Measurements from ENCODE around the gene RPS18.

DNA sequence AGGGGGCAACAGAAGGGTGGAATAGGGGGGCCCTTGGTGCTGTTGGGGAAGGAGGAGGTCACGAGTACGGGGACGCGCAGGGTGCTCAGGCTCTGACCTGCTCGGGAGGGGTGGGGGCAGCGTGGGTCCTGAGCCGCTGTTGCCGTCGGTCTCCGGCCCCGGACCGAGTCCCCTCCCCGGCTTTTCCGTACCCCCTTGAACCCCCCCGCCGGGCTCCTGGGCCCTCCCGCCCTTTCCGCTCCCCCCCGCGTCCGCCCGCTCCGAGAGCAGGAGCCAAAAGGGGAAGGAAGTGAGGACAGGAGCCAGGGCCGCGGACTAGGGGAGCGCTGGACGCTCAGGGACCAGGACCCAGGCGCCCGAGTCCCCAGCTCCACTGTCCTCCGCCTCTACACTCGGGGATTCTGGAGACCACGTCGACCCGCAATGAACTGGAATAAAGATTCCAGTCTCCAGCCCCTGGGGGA is 26.9 kb downstream of the RPS18 start, which contains the start of gene RGL2:
- TF ChIP-seq, protein P1, sequence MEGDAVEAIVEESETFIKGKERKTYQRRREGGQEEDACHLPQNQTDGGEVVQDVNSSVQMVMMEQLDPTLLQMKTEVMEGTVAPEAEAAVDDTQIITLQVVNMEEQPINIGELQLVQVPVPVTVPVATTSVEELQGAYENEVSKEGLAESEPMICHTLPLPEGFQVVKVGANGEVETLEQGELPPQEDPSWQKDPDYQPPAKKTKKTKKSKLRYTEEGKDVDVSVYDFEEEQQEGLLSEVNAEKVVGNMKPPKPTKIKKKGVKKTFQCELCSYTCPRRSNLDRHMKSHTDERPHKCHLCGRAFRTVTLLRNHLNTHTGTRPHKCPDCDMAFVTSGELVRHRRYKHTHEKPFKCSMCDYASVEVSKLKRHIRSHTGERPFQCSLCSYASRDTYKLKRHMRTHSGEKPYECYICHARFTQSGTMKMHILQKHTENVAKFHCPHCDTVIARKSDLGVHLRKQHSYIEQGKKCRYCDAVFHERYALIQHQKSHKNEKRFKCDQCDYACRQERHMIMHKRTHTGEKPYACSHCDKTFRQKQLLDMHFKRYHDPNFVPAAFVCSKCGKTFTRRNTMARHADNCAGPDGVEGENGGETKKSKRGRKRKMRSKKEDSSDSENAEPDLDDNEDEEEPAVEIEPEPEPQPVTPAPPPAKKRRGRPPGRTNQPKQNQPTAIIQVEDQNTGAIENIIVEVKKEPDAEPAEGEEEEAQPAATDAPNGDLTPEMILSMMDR (IDR thresholded peaks at IDR 0.05), result no peak
- TF ChIP-seq POLR2A (IDR thresholded peaks at IDR 0.05), result no peak
